Panc1 (cell line): ENCODE data around the gene ENAH.

Experiments
- CTCF ChIP-seq: fragments of 450-650 bp; IDR thresholded peaks from 2 replicates; pipeline ENCODE4 v1.5.1; 2017; ENCODE audit warnings: mild to moderate bottlenecking
- POLR2AphosphoS5 ChIP-seq: IDR thresholded peaks from 2 replicates; pipeline ENCODE4 v1.6.1; 2012; ENCODE audit warnings: mild to moderate bottlenecking, low read depth, low read length, moderate library complexity

GRCh38 chr1:225629483-225629882 is 23.4 kb downstream of the ENAH start:
- TF ChIP-seq POLR2AphosphoS5 (no peak), CTCF (no peak)
